GM21360 (cell line): ENCODE data around the gene FOXE3.

ENCODE experiments used
- ATAC-seq: cut with Tn5 transposase; IDR thresholded peaks from one replicate; pipeline ENCODE4 v1.9.1; 2021; ENCODE audit warnings: mild to moderate bottlenecking, moderate library complexity; ENCODE audit not compliant: unreplicated experiment

Gene FOXE3

GRCh38 chr1:47415728-47416318 is at the start of gene FOXE3:
Gene FOXE3 (plus strand): TSS chr1:47416285. CDS start chr1:47416316, 31 bp downstream.
- ATAC-seq, result no peak

GRCh38 chr1:47367651-47368050 is 48.4 kb upstream of the FOXE3 start:
- ATAC-seq, result no peak

GRCh38 chr1:47371016-47371517 is 45.0 kb upstream of the FOXE3 start:
- ATAC-seq, result no peak

- ATAC-seq, result no peak
Measured at GRCh38 chr1:47374501-47374900, 41.6 kb upstream of the FOXE3 start.

- no peak for ATAC-seq
Measured at GRCh38 chr1:47378147-47378546, 37.9 kb upstream of the FOXE3 start.

GRCh38 chr1:47380699-47381098 is 35.4 kb upstream of the FOXE3 start:
- ATAC-seq, result no peak

- ATAC-seq, result no peak
Measured at GRCh38 chr1:47382399-47382983, 33.6 kb upstream of the FOXE3 start.

- no peak for ATAC-seq
Measured at GRCh38 chr1:47384083-47384482, 32.0 kb upstream of the FOXE3 start.

GRCh38 chr1:47385020-47385419 is 31.1 kb upstream of the FOXE3 start:
- ATAC-seq, result no peak

- no peak for ATAC-seq
Measured at GRCh38 chr1:47386268-47386667, 29.8 kb upstream of the FOXE3 start.

- no peak for ATAC-seq
Measured at GRCh38 chr1:47388030-47388890, 27.8 kb upstream of the FOXE3 start.

- peak; percentile 83 for ATAC-seq
Measured at GRCh38 chr1:47388891-47389238, 27.2 kb upstream of the FOXE3 start.

GRCh38 chr1:47389731-47390130 is 26.4 kb upstream of the FOXE3 start:
- no peak for ATAC-seq

GRCh38 chr1:47390843-47391242 is 25.2 kb upstream of the FOXE3 start:
- no peak for ATAC-seq

GRCh38 chr1:47393141-47393540 is 22.9 kb upstream of the FOXE3 start:
- no peak for ATAC-seq

GRCh38 chr1:47395433-47395832 is 20.7 kb upstream of the FOXE3 start:
- no peak for ATAC-seq

- ATAC-seq, result no peak
Measured at GRCh38 chr1:47396671-47397196, 19.4 kb upstream of the FOXE3 start.

- no peak for ATAC-seq
Measured at GRCh38 chr1:47399138-47399845, 16.8 kb upstream of the FOXE3 start.

- no peak for ATAC-seq
Measured at GRCh38 chr1:47399846-47400155, 16.3 kb upstream of the FOXE3 start.

GRCh38 chr1:47401761-47402160 is 14.3 kb upstream of the FOXE3 start:
- ATAC-seq, result no peak

- ATAC-seq, result no peak
Measured at GRCh38 chr1:47402591-47402990, 13.5 kb upstream of the FOXE3 start.
